H1 (cell line): ENCODE data around the gene ADD2. TPM values are rescaled to one million over a fixed set of nuclear protein-coding genes. Genes with fewer than 3 reads are reported as not detected.

Source experiments
- CTCF ChIA-PET: fragments of 300-600 bp; sonication (Branson Sonifier 250); formaldehyde crosslinking; loops from one replicate; lab custom pipeline; 2021; ENCODE audit not compliant: partially characterized antibody; lab: Charles Lee
- POLR2A ChIA-PET: fragments of 300-600 bp; sonication (Branson Sonifier 250); formaldehyde crosslinking; loops from one replicate; lab custom pipeline; 2021; ENCODE audit warnings: inconsistent platforms; ENCODE audit not compliant: partially characterized antibody; lab: Charles Lee
- DNase-seq, 2 experiments: peaks; one replicate each; pipeline versions ENCODE4 v3.0.0 to v3.0.0-alpha.2; 2010 to 2022; ENCODE audit warnings: low spot score in 2 of 2, low read depth in 1 of 2, mixed read lengths in 1 of 2
- FAIRE-seq: peaks from 2 replicates; lab custom pipeline; 2011; peaks lifted over from hg19 to GRCh38; lab: Jason Lieb, UNC
- H2AFZ ChIP-seq: 2 replicates; pipeline ENCODE4 v1.8.1; 2012; ENCODE audit warnings: low read length, inconsistent platforms
- H2AK5ac ChIP-seq: 2 replicates; pipeline ENCODE4 v1.6.1; 2013; ENCODE audit warnings: low read depth, low read length
- H2BK120ac ChIP-seq: replicated peaks from 2 replicates; pipeline ENCODE3; 2013; ENCODE audit warnings: low read depth, low read length, inconsistent platforms
- H2BK12ac ChIP-seq: 2 replicates; pipeline ENCODE4 v1.6.1; 2013; ENCODE audit warnings: low read depth, low read length
- H2BK15ac ChIP-seq: 2 replicates; pipeline ENCODE4 v1.6.1; 2013; ENCODE audit warnings: low read length
- H2BK20ac ChIP-seq: 2 replicates; pipeline ENCODE4 v1.6.1; 2013; ENCODE audit warnings: low read length
- H2BK5ac ChIP-seq: 2 replicates; pipeline ENCODE4 v1.6.1; 2013; ENCODE audit warnings: low read depth, low read length
- H3K14ac ChIP-seq: 2 replicates; pipeline ENCODE4 v1.6.1; 2013; ENCODE audit warnings: inconsistent platforms; ENCODE audit not compliant: insufficient read length
- H3K18ac ChIP-seq: 2 replicates; pipeline ENCODE4 v1.6.1; 2013; ENCODE audit warnings: low read length; ENCODE audit errors: extremely low read depth
- H3K23ac ChIP-seq: 2 replicates; pipeline ENCODE4 v1.6.1; 2013; ENCODE audit warnings: inconsistent platforms; ENCODE audit not compliant: insufficient read length
- H3K23me2 ChIP-seq: 2 replicates; pipeline ENCODE4 v1.6.1; 2013; ENCODE audit warnings: low read depth, low read length
- H3K27ac ChIP-seq: 2 replicates; pipeline ENCODE4 v1.6.1; 2011; ENCODE audit warnings: low read depth, low read length, inconsistent platforms
- H3K27me3 ChIP-seq, 4 experiments: replicated peaks in 1 of 4; 1 replicate in 1 of 4; 2 replicates in 3 of 4; pipeline versions ENCODE4 v1.6.1 to v1.8.1; 2011 to 2013; ENCODE audit warnings: low read length in 3 of 4, mild to moderate bottlenecking in 3 of 4, inconsistent platforms in 2 of 4, mixed read lengths in 2 of 4, moderate library complexity in 1 of 4; ENCODE audit not compliant: control insufficient read depth in 3 of 4, insufficient read depth in 3 of 4; ENCODE audit errors: extremely low read depth in 1 of 4
- H3K36me3 ChIP-seq, 4 experiments: 2 replicates each; pipeline versions ENCODE4 v1.6.1 to v1.8.1; 2011 to 2013; ENCODE audit warnings: mild to moderate bottlenecking in 4 of 4, low read length in 3 of 4, moderate library complexity in 2 of 4, control low read depth in 1 of 4, inconsistent platforms in 1 of 4; ENCODE audit not compliant: insufficient read depth in 4 of 4, control insufficient read depth in 2 of 4
- H3K4ac ChIP-seq: replicated peaks from 2 replicates; pipeline ENCODE3; 2013; ENCODE audit warnings: low read length, low read depth, mixed read lengths, inconsistent platforms; ENCODE audit not compliant: insufficient read length
- H3K4me1 ChIP-seq, 4 experiments: replicated peaks in 1 of 4; 1 replicate in 1 of 4; 2 replicates in 3 of 4; pipeline versions ENCODE4 v1.6.1 to v1.8.1; 2011 to 2013; ENCODE audit warnings: low read length in 3 of 4, inconsistent platforms in 2 of 4, mixed read lengths in 1 of 4; ENCODE audit not compliant: insufficient read depth in 4 of 4, control insufficient read depth in 3 of 4
- H3K4me2 ChIP-seq, 2 experiments: 2 replicates each; pipeline versions ENCODE4 v1.6.1 to v1.8.1; 2011 to 2013; ENCODE audit warnings: low read depth in 2 of 2, low read length in 2 of 2, control low read depth in 1 of 2, inconsistent platforms in 1 of 2, mild to moderate bottlenecking in 1 of 2; ENCODE audit not compliant: insufficient read depth in 1 of 2
- H3K4me3 ChIP-seq, 4 experiments: fragments of 200-600, 300-600 bp in 1 of 4; sonication (generic), shearing (Covaris generic), sonication (Bioruptor Twin) in 1 of 4; 2 replicates each; pipeline versions ENCODE4 v1.5.1 to v1.8.1; 2011 to 2016; ENCODE audit warnings: low read length in 4 of 4, low read depth in 3 of 4, control low read depth in 2 of 4, inconsistent platforms in 2 of 4, mild to moderate bottlenecking in 2 of 4, mixed read lengths in 1 of 4, moderate library complexity in 1 of 4; ENCODE audit not compliant: insufficient read depth in 2 of 4; ENCODE audit errors: extremely low read depth in 1 of 4
- H3K56ac ChIP-seq: replicated peaks from 2 replicates; pipeline ENCODE3; 2013; ENCODE audit warnings: low read depth, mild to moderate bottlenecking, mixed read lengths, low read length, inconsistent platforms; ENCODE audit not compliant: insufficient read length
- H3K79me1 ChIP-seq: 2 replicates; pipeline ENCODE4 v1.6.1; 2013; ENCODE audit warnings: low read depth, low read length, control low read depth
- H3K79me2 ChIP-seq, 2 experiments: 2 replicates each; pipeline versions ENCODE4 v1.6.1 to v1.8.1; 2012 to 2013; ENCODE audit warnings: low read length in 2 of 2, mild to moderate bottlenecking in 2 of 2, inconsistent platforms in 1 of 2; ENCODE audit not compliant: insufficient read depth in 2 of 2, control insufficient read depth in 1 of 2
- H3K9ac ChIP-seq, 4 experiments: replicated peaks in 1 of 4; 1 replicate in 1 of 4; 2 replicates in 3 of 4; pipeline versions ENCODE4 v1.6.1 to v1.8.1; 2011 to 2013; ENCODE audit warnings: low read depth in 3 of 4, low read length in 3 of 4, control low read depth in 2 of 4, mild to moderate bottlenecking in 2 of 4, moderate library complexity in 2 of 4, inconsistent platforms in 1 of 4; ENCODE audit errors: extremely low read depth in 1 of 4
- H3K9me3 ChIP-seq, 2 experiments: 2 replicates each; pipeline versions ENCODE4 v1.6.1 to v1.8.1; 2012 to 2013; ENCODE audit warnings: mild to moderate bottlenecking in 2 of 2, moderate library complexity in 2 of 2, control low read depth in 1 of 2, inconsistent platforms in 1 of 2, low read depth in 1 of 2, low read length in 1 of 2, mixed read lengths in 1 of 2; ENCODE audit not compliant: insufficient read depth in 2 of 2
- H4K20me1 ChIP-seq, 2 experiments: replicated peaks in 1 of 2; 2 replicates each; pipeline versions ENCODE3 to v1.8.1; 2011 to 2013; ENCODE audit warnings: inconsistent platforms in 2 of 2, low read length in 2 of 2, mild to moderate bottlenecking in 1 of 2; ENCODE audit not compliant: insufficient read depth in 2 of 2, control insufficient read depth in 1 of 2
- H4K5ac ChIP-seq: 2 replicates; pipeline ENCODE4 v1.6.1; 2013; ENCODE audit warnings: low read length, low read depth, mixed read lengths, inconsistent platforms; ENCODE audit not compliant: insufficient read length
- H4K8ac ChIP-seq: 2 replicates; pipeline ENCODE4 v1.8.0; 2013; ENCODE audit warnings: mild to moderate bottlenecking, moderate library complexity, low read length, inconsistent platforms; ENCODE audit not compliant: insufficient read depth; ENCODE audit errors: extremely low read depth
- H4K91ac ChIP-seq: replicated peaks from 2 replicates; pipeline ENCODE3; 2013; ENCODE audit warnings: low read length, mixed read lengths, inconsistent platforms; ENCODE audit not compliant: insufficient read length
- ASH2L ChIP-seq: fragments of 200-600, 300-600 bp; sonication (generic); IDR thresholded peaks from one replicate; pipeline ENCODE4 v1.7.1; 2017; ENCODE audit warnings: low read length
- BRCA1 ChIP-seq: IDR thresholded peaks from 2 replicates; pipeline ENCODE4 v1.6.1; 2012; ENCODE audit warnings: low read depth, low read length, improper control_type of control experiment
- GABPA ChIP-seq: IDR thresholded peaks from 2 replicates; pipeline ENCODE4 v1.6.1; 2011; ENCODE audit warnings: mild to moderate bottlenecking, low read length, moderate library complexity, borderline replicate concordance; ENCODE audit not compliant: insufficient read depth
- GTF2F1 ChIP-seq: IDR thresholded peaks from 2 replicates; pipeline ENCODE4 v1.6.1; 2012; ENCODE audit warnings: low read depth, low read length, improper control_type of control experiment, borderline replicate concordance
- JUND ChIP-seq: IDR thresholded peaks from 2 replicates; pipeline ENCODE4 v1.6.1; 2011; ENCODE audit warnings: mild to moderate bottlenecking, improper control_type of control experiment, low read length
- POLR2A ChIP-seq, 2 experiments: IDR thresholded peaks; 1 replicate in 1 of 2; 2 replicates in 1 of 2; pipeline ENCODE4 v1.6.1; 2011; ENCODE audit warnings: low read depth in 2 of 2, low read length in 2 of 2, mild to moderate bottlenecking in 2 of 2; ENCODE audit errors: control extremely low read depth in 1 of 2
- SAP30 ChIP-seq: fragments of 300-600 bp; sonication (generic); IDR thresholded peaks from 2 replicates; pipeline ENCODE4 v1.7.1; 2012; ENCODE audit warnings: low read length, moderate library complexity, mild to moderate bottlenecking, inconsistent platforms; ENCODE audit not compliant: insufficient read depth, insufficient replicate concordance
- SP1 ChIP-seq: IDR thresholded peaks from 2 replicates; pipeline ENCODE4 v1.6.1; 2011; ENCODE audit warnings: low read depth, low read length
- TEAD4 ChIP-seq: IDR thresholded peaks from 2 replicates; pipeline ENCODE4 v1.6.1; 2012; ENCODE audit warnings: low read depth, low read length, inconsistent platforms, mixed read lengths
- WGBS, 2 experiments: shearing (Covaris generic) in 1 of 2; methylation state at CpG; one replicate each; pipeline versions ENCODE4 v1.1.6 to v1.1.7; 2013 to 2015; ENCODE audit warnings: low lambda C conversion rate in 2 of 2, mixed read lengths in 2 of 2, inconsistent platforms in 1 of 2, low coverage in 1 of 2, missing lambda C conversion rate in 1 of 2; ENCODE audit not compliant: insufficient replicate concordance in 2 of 2, insufficient coverage in 1 of 2, insufficient read length in 1 of 2; ENCODE audit errors: extremely low coverage in 1 of 2, missing lambda C conversion rate in 1 of 2; 5-methylcytosine and 5-hydroxymethylcytosine counted together
- polyA plus RNA-seq, 7 experiments: library from polyadenylated mRNA; depleted of rRNA in 3 of 7; stranded (reverse) in 5 of 7; unstranded in 2 of 7; fragments of >200 nt in 5 of 7; fragments of 200-250 nt in 2 of 7; gene quantifications; 1 replicate in 5 of 7; 2 replicates in 1 of 7; 4 replicates in 1 of 7; pipeline versions ENCODE4 v1.2.1 to v1.2.3, GENCODE V29; 2011 to 2013; ENCODE audit warnings: missing spikeins in 2 of 7, mixed read lengths in 2 of 7
- total RNA-seq: library from RNA; stranded (reverse); fragmentation: NEBNext Ultra II Directional; extraction: Animal tissue kit (Norgen Biotek cat#: 25700); gene quantifications from 2 replicates; pipeline ENCODE4 v1.2.1, GENCODE V29; 2021
- TF ChIP-seq, protein P1 (sequence below): IDR thresholded peaks from 2 replicates; pipeline ENCODE4 v1.6.1; 2011; ENCODE audit warnings: low read depth, mild to moderate bottlenecking, low read length; ENCODE audit not compliant: insufficient read depth

Gene ADD2
- total and polyA plus RNA-seq, 2 of the 8 experiments (the other 6 are each of a cell fraction or from before 2014, with no cell fraction given), result 58.5 to 170 TPM

DNA sequence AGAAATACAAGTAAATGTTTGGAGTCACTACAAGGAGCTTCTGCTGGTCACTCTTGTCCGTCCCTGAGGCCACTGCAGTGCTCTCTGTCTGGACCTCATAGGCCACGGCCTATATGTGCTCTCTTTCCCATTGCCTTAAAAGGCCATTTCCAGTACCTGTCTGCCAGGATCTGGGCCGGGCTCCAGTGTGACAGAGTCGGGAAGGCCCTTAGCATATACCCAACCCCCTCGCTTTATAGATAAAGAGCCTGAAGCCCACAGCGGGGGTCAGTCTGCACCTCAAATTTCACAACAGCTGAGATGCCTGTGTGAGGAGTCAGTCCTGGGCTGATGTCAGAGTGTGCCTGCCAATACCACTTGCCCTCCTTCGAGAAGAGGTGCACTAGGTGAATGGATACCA lies 39.9 kb downstream of the ADD2 start:
- CTCF ChIA-PET, result interaction anchor here (0.8 to 1.8 kb wide), 6 partner anchors 16 to 48 kb away, joined by 3 to 7 read pairs (median 4); no protein-coding TSS in a partner anchor
- Histone ChIP-seq H4K5ac (no peak overlapping the region), H4K8ac (no peak overlapping the region), H3K23ac (no peak overlapping the region), H3K14ac (no peak overlapping the region), H3K56ac (no peak overlapping the region), H3K4me2 (peak overlapping the region; percentile 35 to 44; a peak in 3 of 4 replicates), H3K79me2 (peaks cover 27 to 92% of the 10 kb centered on the region in 2 experiments), H2BK5ac (no peak overlapping the region), H3K9ac (peak overlapping the region in 1 of 4 experiments; percentile 53; a peak in 2 of 7 replicates), H3K79me1 (peaks cover 33% of the 10 kb centered on the region), H4K20me1 (peaks cover 9 to 25% of the 10 kb centered on the region in 2 experiments), H3K4me1 (peaks cover 28 to 58% (median 39%) of the 10 kb centered on the region in 4 experiments), H2BK120ac (no peak overlapping the region), H4K91ac (no peak overlapping the region), H3K18ac (peak overlapping the region; percentile 26; the same call in 1 of the 2 replicates), H3K27ac (peak overlapping the region; percentile 41; the same call in 1 of the 2 replicates), H2BK20ac (no peak overlapping the region), H2BK12ac (peak overlapping the region; percentile 53; the same call in 1 of the 2 replicates), H3K27me3 (no peaks in the 10 kb centered on the region), H2AK5ac (no peak overlapping the region), H2AFZ (no peak overlapping the region), H2BK15ac (no peak overlapping the region), H3K9me3 (no peaks in the 10 kb centered on the region), H3K4ac (no peak overlapping the region), H3K4me3 (no peak overlapping the region), H3K23me2 (no peaks in the 10 kb centered on the region), H3K36me3 (no peaks in the 10 kb centered on the region)
- WGBS, 2 experiments, result 47% methylated on average over 7 of the region's 7 CpGs; no CpG with 5 or more reads in 1 of the 2 experiments
- POLR2A ChIA-PET, result interaction anchor here (1.2 to 1.8 kb wide), 4 partner anchors 11 to 57 kb away, joined by 3 to 4 read pairs (median 4); no protein-coding TSS in a partner anchor
- DNase-seq (peak; percentile 72 to 76), FAIRE-seq (peak; percentile 84)
- no peak for TF ChIP-seq TEAD4
- no peak for TF ChIP-seq ASH2L
- TF ChIP-seq SP1, result peak; percentile 53; the same call in 1 of the 2 replicates
- no peak for TF ChIP-seq GTF2F1
- TF ChIP-seq BRCA1, result no peak
- no peak for TF ChIP-seq SAP30
- 0 out of 2 replicates have a peak, but pooled peaks have one; percentile 62 for TF ChIP-seq JUND
- TF ChIP-seq, protein P1, sequence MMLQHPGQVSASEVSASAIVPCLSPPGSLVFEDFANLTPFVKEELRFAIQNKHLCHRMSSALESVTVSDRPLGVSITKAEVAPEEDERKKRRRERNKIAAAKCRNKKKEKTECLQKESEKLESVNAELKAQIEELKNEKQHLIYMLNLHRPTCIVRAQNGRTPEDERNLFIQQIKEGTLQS, result no peak
- no peak for TF ChIP-seq GABPA
- TF ChIP-seq POLR2A (IDR thresholded peaks at IDR 0.05; ENCODE audit: control extremely low read depth in 1 of 2, low read depth in 2 of 2, low read length in 2 of 2), result peak in 1 of 2 experiments; percentile 72; a peak in 1 of 3 replicates
